H1 (cell line): ENCODE measurements around the gene EIPR1. TPM values are rescaled to one million over a fixed set of nuclear protein-coding genes. Genes with fewer than 3 reads are reported as not detected.

Source experiments
- CTCF ChIA-PET: fragments of 300-600 bp; sonication (Branson Sonifier 250); formaldehyde crosslinking; loops from one replicate; lab custom pipeline; 2021; ENCODE audit not compliant: partially characterized antibody; lab: Charles Lee
- POLR2A ChIA-PET: fragments of 300-600 bp; sonication (Branson Sonifier 250); formaldehyde crosslinking; loops from one replicate; lab custom pipeline; 2021; ENCODE audit warnings: inconsistent platforms; ENCODE audit not compliant: partially characterized antibody; lab: Charles Lee
- DNase-seq, 2 experiments: peaks; one replicate each; pipeline versions ENCODE4 v3.0.0 to v3.0.0-alpha.2; 2010 to 2022; ENCODE audit warnings: low spot score in 2 of 2, low read depth in 1 of 2, mixed read lengths in 1 of 2
- FAIRE-seq: peaks from 2 replicates; lab custom pipeline; 2011; peaks lifted over from hg19 to GRCh38; lab: Jason Lieb, UNC
- H2AFZ ChIP-seq: 2 replicates; pipeline ENCODE4 v1.8.1; 2012; ENCODE audit warnings: low read length, inconsistent platforms
- H2AK5ac ChIP-seq: 2 replicates; pipeline ENCODE4 v1.6.1; 2013; ENCODE audit warnings: low read depth, low read length
- H2BK120ac ChIP-seq: replicated peaks from 2 replicates; pipeline ENCODE3; 2013; ENCODE audit warnings: low read depth, low read length, inconsistent platforms
- H2BK12ac ChIP-seq: 2 replicates; pipeline ENCODE4 v1.6.1; 2013; ENCODE audit warnings: low read depth, low read length
- H2BK15ac ChIP-seq: 2 replicates; pipeline ENCODE4 v1.6.1; 2013; ENCODE audit warnings: low read length
- H2BK20ac ChIP-seq: 2 replicates; pipeline ENCODE4 v1.6.1; 2013; ENCODE audit warnings: low read length
- H2BK5ac ChIP-seq: 2 replicates; pipeline ENCODE4 v1.6.1; 2013; ENCODE audit warnings: low read depth, low read length
- H3K14ac ChIP-seq: 2 replicates; pipeline ENCODE4 v1.6.1; 2013; ENCODE audit warnings: inconsistent platforms; ENCODE audit not compliant: insufficient read length
- H3K18ac ChIP-seq: 2 replicates; pipeline ENCODE4 v1.6.1; 2013; ENCODE audit warnings: low read length; ENCODE audit errors: extremely low read depth
- H3K23ac ChIP-seq: 2 replicates; pipeline ENCODE4 v1.6.1; 2013; ENCODE audit warnings: inconsistent platforms; ENCODE audit not compliant: insufficient read length
- H3K23me2 ChIP-seq: 2 replicates; pipeline ENCODE4 v1.6.1; 2013; ENCODE audit warnings: low read depth, low read length
- H3K27ac ChIP-seq: 2 replicates; pipeline ENCODE4 v1.6.1; 2011; ENCODE audit warnings: low read depth, low read length, inconsistent platforms
- H3K27me3 ChIP-seq, 4 experiments: replicated peaks in 1 of 4; 1 replicate in 1 of 4; 2 replicates in 3 of 4; pipeline versions ENCODE4 v1.6.1 to v1.8.1; 2011 to 2013; ENCODE audit warnings: low read length in 3 of 4, mild to moderate bottlenecking in 3 of 4, inconsistent platforms in 2 of 4, mixed read lengths in 2 of 4, moderate library complexity in 1 of 4; ENCODE audit not compliant: control insufficient read depth in 3 of 4, insufficient read depth in 3 of 4; ENCODE audit errors: extremely low read depth in 1 of 4
- H3K36me3 ChIP-seq, 4 experiments: 2 replicates each; pipeline versions ENCODE4 v1.6.1 to v1.8.1; 2011 to 2013; ENCODE audit warnings: mild to moderate bottlenecking in 4 of 4, low read length in 3 of 4, moderate library complexity in 2 of 4, control low read depth in 1 of 4, inconsistent platforms in 1 of 4; ENCODE audit not compliant: insufficient read depth in 4 of 4, control insufficient read depth in 2 of 4
- H3K4ac ChIP-seq: replicated peaks from 2 replicates; pipeline ENCODE3; 2013; ENCODE audit warnings: low read length, low read depth, mixed read lengths, inconsistent platforms; ENCODE audit not compliant: insufficient read length
- H3K4me1 ChIP-seq, 4 experiments: replicated peaks in 1 of 4; 1 replicate in 1 of 4; 2 replicates in 3 of 4; pipeline versions ENCODE4 v1.6.1 to v1.8.1; 2011 to 2013; ENCODE audit warnings: low read length in 3 of 4, inconsistent platforms in 2 of 4, mixed read lengths in 1 of 4; ENCODE audit not compliant: insufficient read depth in 4 of 4, control insufficient read depth in 3 of 4
- H3K4me2 ChIP-seq, 2 experiments: 2 replicates each; pipeline versions ENCODE4 v1.6.1 to v1.8.1; 2011 to 2013; ENCODE audit warnings: low read depth in 2 of 2, low read length in 2 of 2, control low read depth in 1 of 2, inconsistent platforms in 1 of 2, mild to moderate bottlenecking in 1 of 2; ENCODE audit not compliant: insufficient read depth in 1 of 2
- H3K4me3 ChIP-seq, 4 experiments: fragments of 200-600, 300-600 bp in 1 of 4; sonication (generic), shearing (Covaris generic), sonication (Bioruptor Twin) in 1 of 4; 2 replicates each; pipeline versions ENCODE4 v1.5.1 to v1.8.1; 2011 to 2016; ENCODE audit warnings: low read length in 4 of 4, low read depth in 3 of 4, control low read depth in 2 of 4, inconsistent platforms in 2 of 4, mild to moderate bottlenecking in 2 of 4, mixed read lengths in 1 of 4, moderate library complexity in 1 of 4; ENCODE audit not compliant: insufficient read depth in 2 of 4; ENCODE audit errors: extremely low read depth in 1 of 4
- H3K56ac ChIP-seq: replicated peaks from 2 replicates; pipeline ENCODE3; 2013; ENCODE audit warnings: low read depth, mild to moderate bottlenecking, mixed read lengths, low read length, inconsistent platforms; ENCODE audit not compliant: insufficient read length
- H3K79me1 ChIP-seq: 2 replicates; pipeline ENCODE4 v1.6.1; 2013; ENCODE audit warnings: low read depth, low read length, control low read depth
- H3K79me2 ChIP-seq, 2 experiments: 2 replicates each; pipeline versions ENCODE4 v1.6.1 to v1.8.1; 2012 to 2013; ENCODE audit warnings: low read length in 2 of 2, mild to moderate bottlenecking in 2 of 2, inconsistent platforms in 1 of 2; ENCODE audit not compliant: insufficient read depth in 2 of 2, control insufficient read depth in 1 of 2
- H3K9ac ChIP-seq, 4 experiments: replicated peaks in 1 of 4; 1 replicate in 1 of 4; 2 replicates in 3 of 4; pipeline versions ENCODE4 v1.6.1 to v1.8.1; 2011 to 2013; ENCODE audit warnings: low read depth in 3 of 4, low read length in 3 of 4, control low read depth in 2 of 4, mild to moderate bottlenecking in 2 of 4, moderate library complexity in 2 of 4, inconsistent platforms in 1 of 4; ENCODE audit errors: extremely low read depth in 1 of 4
- H3K9me3 ChIP-seq, 2 experiments: 2 replicates each; pipeline versions ENCODE4 v1.6.1 to v1.8.1; 2012 to 2013; ENCODE audit warnings: mild to moderate bottlenecking in 2 of 2, moderate library complexity in 2 of 2, control low read depth in 1 of 2, inconsistent platforms in 1 of 2, low read depth in 1 of 2, low read length in 1 of 2, mixed read lengths in 1 of 2; ENCODE audit not compliant: insufficient read depth in 2 of 2
- H4K20me1 ChIP-seq, 2 experiments: replicated peaks in 1 of 2; 2 replicates each; pipeline versions ENCODE3 to v1.8.1; 2011 to 2013; ENCODE audit warnings: inconsistent platforms in 2 of 2, low read length in 2 of 2, mild to moderate bottlenecking in 1 of 2; ENCODE audit not compliant: insufficient read depth in 2 of 2, control insufficient read depth in 1 of 2
- H4K5ac ChIP-seq: 2 replicates; pipeline ENCODE4 v1.6.1; 2013; ENCODE audit warnings: low read length, low read depth, mixed read lengths, inconsistent platforms; ENCODE audit not compliant: insufficient read length
- H4K8ac ChIP-seq: 2 replicates; pipeline ENCODE4 v1.8.0; 2013; ENCODE audit warnings: mild to moderate bottlenecking, moderate library complexity, low read length, inconsistent platforms; ENCODE audit not compliant: insufficient read depth; ENCODE audit errors: extremely low read depth
- H4K91ac ChIP-seq: replicated peaks from 2 replicates; pipeline ENCODE3; 2013; ENCODE audit warnings: low read length, mixed read lengths, inconsistent platforms; ENCODE audit not compliant: insufficient read length
- KDM4A ChIP-seq: IDR thresholded peaks from one replicate; pipeline ENCODE4 v1.7.1; 2012; ENCODE audit warnings: low read depth, mild to moderate bottlenecking, moderate library complexity, low read length, inconsistent platforms; ENCODE audit not compliant: severe bottlenecking
- PHF8 ChIP-seq: fragments of 200-600 bp; sonication (generic); conservative IDR thresholded peaks from 2 replicates; pipeline ENCODE4 v1.7.1; 2012; ENCODE audit warnings: low read depth, mild to moderate bottlenecking, inconsistent platforms, low read length, moderate library complexity
- POLR2A ChIP-seq, 2 experiments: IDR thresholded peaks; 1 replicate in 1 of 2; 2 replicates in 1 of 2; pipeline ENCODE4 v1.6.1; 2011; ENCODE audit warnings: low read depth in 2 of 2, low read length in 2 of 2, mild to moderate bottlenecking in 2 of 2; ENCODE audit errors: control extremely low read depth in 1 of 2
- WGBS, 2 experiments: shearing (Covaris generic) in 1 of 2; methylation state at CpG; one replicate each; pipeline versions ENCODE4 v1.1.6 to v1.1.7; 2013 to 2015; ENCODE audit warnings: low lambda C conversion rate in 2 of 2, mixed read lengths in 2 of 2, inconsistent platforms in 1 of 2, low coverage in 1 of 2, missing lambda C conversion rate in 1 of 2; ENCODE audit not compliant: insufficient replicate concordance in 2 of 2, insufficient coverage in 1 of 2, insufficient read length in 1 of 2; ENCODE audit errors: extremely low coverage in 1 of 2, missing lambda C conversion rate in 1 of 2; 5-methylcytosine and 5-hydroxymethylcytosine counted together
- polyA plus RNA-seq, 7 experiments: library from polyadenylated mRNA; depleted of rRNA in 3 of 7; stranded (reverse) in 5 of 7; unstranded in 2 of 7; fragments of >200 nt in 5 of 7; fragments of 200-250 nt in 2 of 7; gene quantifications; 1 replicate in 5 of 7; 2 replicates in 1 of 7; 4 replicates in 1 of 7; pipeline versions ENCODE4 v1.2.1 to v1.2.3, GENCODE V29; 2011 to 2013; ENCODE audit warnings: missing spikeins in 2 of 7, mixed read lengths in 2 of 7
- total RNA-seq: library from RNA; stranded (reverse); fragmentation: NEBNext Ultra II Directional; extraction: Animal tissue kit (Norgen Biotek cat#: 25700); gene quantifications from 2 replicates; pipeline ENCODE4 v1.2.1, GENCODE V29; 2021

Gene EIPR1
- total and polyA plus RNA-seq, 2 of the 8 experiments (the other 6 are each of a cell fraction or from before 2014, with no cell fraction given): 26.3 to 56.4 TPM

DNA sequence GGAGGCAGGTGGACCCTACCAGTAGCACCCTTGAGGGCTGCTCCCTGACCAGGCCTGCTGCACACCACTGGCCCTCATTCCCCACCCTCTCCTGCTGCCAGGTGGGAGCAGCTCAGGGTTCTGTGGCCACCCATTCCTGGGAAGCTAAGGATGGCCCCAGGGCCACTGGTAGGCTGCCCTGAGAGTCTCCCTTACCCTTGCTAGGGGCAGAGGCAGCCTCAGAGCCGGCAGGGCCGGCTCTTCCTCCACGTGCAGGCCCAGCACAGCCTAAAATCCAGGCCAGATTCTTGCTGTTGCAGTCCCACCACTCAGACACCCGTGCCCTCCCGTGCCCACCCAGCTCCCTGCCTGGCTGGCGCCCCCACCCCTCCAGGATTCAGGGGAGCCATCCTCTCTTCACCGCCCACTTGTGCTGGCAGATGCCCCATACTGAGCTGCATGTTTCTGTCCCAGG, 199.0 kb downstream of the EIPR1 start:
- no peak for DNase-seq
- 80% methylated on average over 2 of the region's 7 CpGs; no CpG with 5 or more reads in 1 of the 2 experiments for WGBS, 2 experiments
- Histone ChIP-seq H2AFZ (no peak overlapping the region), H3K4ac (no peak overlapping the region), H4K91ac (no peak overlapping the region), H4K20me1 (peaks cover 0 to 4% of the 10 kb centered on the region in 2 experiments), H3K4me1 (no peaks in the 10 kb centered on the region; a peak in 1 of 7 replicates), H3K56ac (no peak overlapping the region), H3K14ac (no peak overlapping the region), H3K9ac (no peak overlapping the region), H2BK12ac (no peak overlapping the region), H3K23ac (no peak overlapping the region), H2BK15ac (no peak overlapping the region), H3K36me3 (no peaks in the 10 kb centered on the region), H2BK120ac (no peak overlapping the region), H2AK5ac (no peak overlapping the region), H3K27me3 (no peaks in the 10 kb centered on the region), H3K9me3 (no peaks in the 10 kb centered on the region), H4K5ac (no peak overlapping the region), H4K8ac (0 out of 2 replicates have a peak overlapping the region, but pooled peaks have one; percentile 35), H3K23me2 (peaks cover 6% of the 10 kb centered on the region; the same call in 1 of the 2 replicates), H2BK5ac (no peak overlapping the region), H3K18ac (no peak overlapping the region), H3K4me2 (no peak overlapping the region), H3K4me3 (no peak overlapping the region), H3K79me2 (no peaks in the 10 kb centered on the region), H3K79me1 (peaks cover 3% of the 10 kb centered on the region; the same call in 1 of the 2 replicates), H2BK20ac (no peak overlapping the region), H3K27ac (no peak overlapping the region)
- ChIA-PET CTCF (interaction anchor here (0.6 to 3.4 kb wide), 13 partner anchors 10 to 416 kb away, joined by 3 to 32 read pairs (median 3); partner anchors contain the start of gene COLEC11), POLR2A (interaction anchor here (0.7 kb wide), 1 partner anchor 22 kb away, joined by 3 read pairs; no protein-coding TSS in a partner anchor)
- TF ChIP-seq PHF8 (no peak), POLR2A (IDR thresholded peaks at IDR 0.05; ENCODE audit: control extremely low read depth in 1 of 2, low read depth in 2 of 2, low read length in 2 of 2) (no peak), KDM4A (no peak)
- no peak for FAIRE-seq
